Activated effector memory CD4-positive, alpha-beta T cell treated with anti-CD3 and anti-CD28 coated beads, Interleukin-2, amount 50 U/mL, for 16 hours (primary cell): ENCODE data around the gene ATP10A.

ENCODE experiments used
- DNase-seq: peaks from one replicate; pipeline ENCODE4 v3.0.0-alpha.2; 2020

Gene ATP10A

DNA sequence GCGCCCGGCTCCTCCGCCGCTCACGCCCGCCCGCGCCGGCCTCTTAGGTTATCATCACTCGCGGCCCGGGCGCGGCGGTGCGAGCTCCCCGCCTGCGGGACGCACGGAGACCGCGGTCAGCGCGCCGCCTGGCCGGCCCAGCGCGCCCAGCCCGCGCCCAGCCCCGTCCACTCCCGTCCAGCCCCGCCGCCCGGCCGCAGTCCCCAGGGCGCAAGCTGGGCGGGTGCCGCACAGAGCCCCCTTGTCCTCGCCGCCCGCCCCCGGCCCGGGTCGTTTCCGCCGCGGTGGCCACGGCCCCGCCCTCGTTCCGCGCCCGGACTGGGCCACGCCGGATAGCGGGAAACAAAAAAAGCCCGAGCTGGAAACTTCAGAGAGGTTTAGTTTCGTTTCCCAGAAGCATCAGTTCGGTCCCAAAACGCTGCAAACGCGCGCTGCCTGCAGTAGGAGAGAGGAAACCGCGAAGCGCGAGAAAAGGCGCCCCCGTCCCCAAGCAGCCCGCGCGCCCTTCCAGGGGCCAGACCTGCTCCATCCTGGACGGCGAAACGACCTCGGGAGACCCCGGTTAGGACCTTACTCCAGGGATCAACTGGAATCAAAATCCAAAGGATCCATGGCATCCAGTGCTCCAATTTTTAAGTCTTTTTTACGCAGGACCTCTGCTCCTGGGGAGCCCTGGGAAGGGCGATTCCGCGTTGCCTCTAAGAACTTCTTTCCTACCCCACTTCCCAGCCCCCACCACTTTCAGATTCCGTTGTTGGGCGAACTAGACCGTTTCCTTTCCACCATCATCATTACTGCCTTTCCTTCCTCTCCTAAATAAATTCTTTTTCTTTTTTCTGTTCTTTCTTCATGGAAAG lies at the start of gene ATP10A:
TSS of gene ATP10A (minus strand) at position 217 of the 857 bp plus-strand sequence. CDS start 231 bp downstream, outside the sequence.
- DNase-seq = peak; percentile 78

- no peak for DNase-seq
These were observed 48.9 kb upstream of the ATP10A start for GRCh38 chr15:25912035-25912434.

DNA sequence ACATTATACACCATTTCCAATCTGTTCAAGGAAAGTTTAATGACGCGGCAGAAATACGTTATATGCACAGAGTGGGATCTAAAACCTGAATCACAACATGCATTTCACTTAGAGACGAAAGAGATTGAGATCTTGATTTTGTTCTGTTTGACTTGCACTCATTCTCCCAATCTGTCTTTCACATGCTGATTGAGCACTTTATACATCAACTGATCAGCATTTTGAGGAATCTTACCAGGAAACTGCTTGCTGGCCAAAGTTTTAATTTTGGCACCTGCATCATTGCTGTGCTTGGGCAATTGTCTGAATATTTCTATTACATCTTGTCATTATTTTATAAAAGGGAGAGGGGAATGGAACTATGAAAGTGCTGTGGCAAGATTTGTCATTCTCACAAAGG lies 47.7 kb upstream of the ATP10A start:
- DNase-seq = no peak

- DNase-seq = no peak
These were observed 46.7 kb upstream of the ATP10A start for GRCh38 chr15:25909806-25910205.

- no peak for DNase-seq
These were observed 46.2 kb upstream of the ATP10A start for GRCh38 chr15:25909325-25909724.

DNA sequence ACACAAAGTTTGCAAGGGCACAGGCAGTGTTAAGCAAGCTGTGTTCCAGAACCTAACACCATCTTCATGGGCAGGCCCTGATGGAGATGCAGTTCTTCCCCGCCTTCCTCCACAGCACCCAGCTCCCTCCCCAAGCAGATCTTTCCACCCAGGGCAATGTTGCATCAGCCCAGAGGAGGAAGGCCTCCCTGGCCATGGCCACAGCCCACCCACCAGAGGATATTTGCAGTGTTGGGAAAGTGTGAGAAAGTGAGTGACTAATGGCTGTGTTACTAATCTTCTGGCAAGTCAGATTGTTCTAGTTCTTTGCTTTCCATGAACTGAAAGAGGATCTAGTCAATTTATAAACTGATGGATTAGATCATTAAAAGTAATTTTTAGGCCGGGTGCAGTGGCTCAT lies 42.0 kb upstream of the ATP10A start:
- DNase-seq = no peak

GRCh38 chr15:25903024-25903581 lies 40.0 kb upstream of the ATP10A start:
- DNase-seq = no peak

GRCh38 chr15:25901811-25902605 lies 38.9 kb upstream of the ATP10A start:
- no peak for DNase-seq

DNA sequence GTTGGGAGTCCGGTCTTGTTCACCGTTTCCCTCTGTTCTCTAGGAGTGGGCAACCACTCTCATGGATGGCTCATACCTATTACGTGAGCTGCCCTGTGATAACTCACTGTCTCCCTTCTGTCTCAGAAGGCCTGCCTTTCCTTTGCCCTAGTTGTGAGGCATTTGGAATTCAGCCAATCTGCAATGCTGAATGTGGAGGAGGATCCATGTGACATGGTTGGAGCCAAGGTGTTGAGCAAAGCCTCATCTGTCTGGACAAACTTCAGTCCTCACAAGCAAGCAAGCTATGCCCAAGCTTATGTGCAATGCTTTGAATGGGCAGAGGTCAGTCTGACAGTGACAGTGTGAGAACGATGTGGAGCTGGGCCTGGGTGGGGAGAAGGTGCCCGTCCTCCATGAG lies 37.8 kb upstream of the ATP10A start:
- no peak for DNase-seq

DNA sequence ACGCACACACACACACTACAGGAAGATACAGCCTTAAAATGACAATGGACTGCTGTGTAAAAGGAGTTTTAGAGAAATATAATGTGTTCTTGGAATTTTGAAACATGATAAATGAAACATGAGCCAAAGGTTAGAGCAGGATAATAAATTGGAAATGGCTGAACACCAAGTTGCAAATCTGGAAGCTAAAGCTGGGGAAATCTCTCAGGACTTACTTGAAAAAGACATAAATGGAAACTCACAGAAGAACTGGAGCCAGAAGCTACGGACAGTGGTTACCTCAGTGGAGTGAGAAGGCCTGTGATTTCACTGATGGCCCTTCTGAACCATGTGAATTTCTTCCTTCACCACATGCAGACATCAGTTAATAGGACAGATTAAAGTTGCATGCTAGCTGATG lies 37.3 kb upstream of the ATP10A start:
- DNase-seq = no peak

DNA sequence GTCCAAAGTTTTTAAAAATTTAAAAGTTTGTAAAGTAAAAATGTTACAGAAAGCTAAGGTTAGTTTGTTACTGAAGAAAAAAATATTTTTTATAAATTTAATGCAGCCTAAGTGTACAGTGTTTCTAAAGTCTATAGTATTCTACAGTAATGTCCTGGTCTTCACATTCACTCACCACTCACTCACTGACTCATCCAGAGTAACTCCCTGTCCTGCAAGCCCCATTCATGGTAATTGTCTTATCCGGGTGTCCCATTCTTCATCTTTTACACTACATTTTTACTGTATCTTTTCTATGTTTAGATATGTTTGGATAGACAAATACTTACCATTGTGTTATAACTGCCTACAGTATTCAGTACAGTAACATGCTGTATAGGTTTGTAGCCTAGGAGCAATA lies 36.7 kb upstream of the ATP10A start:
- DNase-seq = no peak

- DNase-seq = no peak
These were observed 34.5 kb upstream of the ATP10A start for GRCh38 chr15:25897658-25898057.

DNA sequence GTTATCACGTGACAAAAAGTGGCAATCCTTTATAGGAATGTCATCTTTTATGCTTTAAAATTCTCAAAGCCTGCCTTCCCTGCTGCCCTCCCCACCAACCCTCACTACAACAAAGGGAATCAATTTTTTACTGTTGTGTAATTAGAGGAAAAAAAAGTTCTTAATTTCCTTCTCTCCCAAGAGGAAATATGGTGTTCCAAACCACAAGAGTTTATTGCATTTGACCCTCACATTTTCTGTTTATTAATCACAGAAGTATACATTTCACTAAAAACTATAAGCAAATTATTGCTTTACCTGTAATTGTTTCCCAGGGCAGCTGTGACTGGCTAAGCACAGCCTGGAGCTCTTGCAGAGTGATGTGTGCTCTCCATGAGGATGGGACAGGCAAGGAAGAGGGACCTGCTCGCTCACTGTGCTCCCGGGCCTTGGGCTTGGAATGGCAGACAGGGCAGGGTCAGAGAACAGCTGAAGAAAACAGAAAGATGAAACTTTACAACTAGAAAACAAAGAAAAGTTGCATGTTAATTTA lies 31.3 kb upstream of the ATP10A start:
- no peak for DNase-seq

GRCh38 chr15:25893596-25893995 lies 30.5 kb upstream of the ATP10A start:
- DNase-seq = no peak

DNA sequence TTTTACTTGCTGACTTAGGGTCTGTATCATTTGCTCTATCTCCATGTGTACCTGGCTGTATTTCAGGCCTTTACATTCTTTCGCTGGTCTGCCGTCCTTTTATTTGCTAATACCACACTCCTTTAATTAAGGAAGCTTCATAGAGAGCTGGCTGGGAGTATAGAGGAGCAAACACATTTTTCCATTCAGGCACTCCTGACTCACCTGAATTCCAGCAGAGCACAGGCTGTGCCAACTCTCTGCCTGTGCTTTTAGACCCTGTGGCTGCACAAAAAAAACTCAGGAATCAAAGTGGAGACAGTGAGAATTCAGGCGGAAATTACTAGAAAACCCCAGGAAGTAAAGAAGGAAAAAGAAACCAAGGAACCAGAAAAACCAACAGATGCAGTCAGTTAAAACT lies 29.0 kb upstream of the ATP10A start:
- DNase-seq = no peak

GRCh38 chr15:25891081-25891480 lies 28.0 kb upstream of the ATP10A start:
- no peak for DNase-seq

- no peak for DNase-seq
These were observed 27.4 kb upstream of the ATP10A start for GRCh38 chr15:25890529-25890928.

GRCh38 chr15:25887870-25888269 lies 24.7 kb upstream of the ATP10A start:
- no peak for DNase-seq

DNA sequence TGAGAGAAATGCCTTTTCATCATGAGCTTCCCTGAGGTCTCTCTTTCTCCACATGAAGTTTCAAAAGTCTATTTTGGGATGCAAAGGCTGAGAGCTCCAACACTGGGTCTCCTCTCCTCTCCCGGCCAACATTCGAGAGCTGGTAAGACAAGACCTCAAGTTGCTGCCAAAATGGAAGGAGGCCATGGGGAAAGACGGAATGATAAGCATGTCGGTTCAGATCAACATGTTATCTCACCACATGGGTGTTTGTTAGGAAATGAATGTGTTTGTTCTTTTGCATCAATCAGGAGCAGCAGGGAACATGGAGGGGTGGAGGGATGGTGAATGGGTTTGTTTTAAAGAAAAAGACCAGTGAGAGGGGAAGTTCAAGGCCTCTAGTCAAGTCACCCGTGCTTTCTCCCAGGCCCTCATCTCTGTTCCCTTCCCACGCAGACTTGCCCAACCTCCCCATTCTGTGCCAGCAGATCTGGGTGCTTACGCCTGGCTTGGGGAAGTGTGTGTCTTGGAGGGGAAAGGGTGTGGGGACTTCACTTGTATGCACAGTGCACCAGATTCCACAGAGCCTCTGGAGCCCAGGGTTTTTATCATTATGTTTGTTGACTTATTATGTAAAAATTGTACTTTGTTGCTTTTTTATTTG lies 23.5 kb upstream of the ATP10A start:
- no peak for DNase-seq

- no peak for DNase-seq
These were observed 21.2 kb upstream of the ATP10A start for GRCh38 chr15:25884370-25884769.

DNA sequence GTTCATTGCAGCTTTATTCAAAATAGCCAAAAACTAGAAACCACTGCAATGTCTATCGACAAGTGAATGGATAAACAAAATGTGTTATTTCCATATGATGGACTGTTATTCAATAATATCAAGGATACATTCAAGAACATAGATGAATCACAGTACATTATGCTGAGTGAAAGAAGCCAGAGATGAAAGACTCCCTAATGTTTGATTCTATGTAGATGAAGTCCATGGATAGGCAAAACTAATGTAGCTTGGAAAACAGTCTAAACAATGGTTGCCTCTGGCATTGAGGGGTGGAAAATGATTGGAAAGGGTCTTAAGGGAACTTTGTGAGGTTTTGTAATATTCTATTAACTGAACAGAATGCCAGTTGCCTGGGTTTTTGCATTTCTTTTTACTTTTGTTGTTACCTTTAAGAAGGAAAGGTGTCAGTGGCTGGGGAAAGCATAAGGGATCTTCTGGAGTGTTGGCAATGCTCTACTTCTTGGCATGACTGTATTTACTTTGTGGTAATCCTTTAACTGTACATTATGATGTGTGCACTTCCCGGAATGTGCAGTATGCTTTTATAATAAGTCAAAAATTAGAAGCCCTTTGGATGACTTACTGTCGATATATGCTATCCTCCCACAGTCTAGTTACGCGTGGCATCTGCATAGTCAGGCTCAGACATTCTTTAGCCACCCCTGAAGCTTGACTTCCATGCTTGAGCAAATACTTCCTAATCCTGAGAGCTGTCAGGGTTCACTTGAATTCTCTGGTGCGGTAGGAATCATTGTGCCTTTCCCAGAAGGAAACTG lies 20.5 kb upstream of the ATP10A start:
- DNase-seq = no peak

DNA sequence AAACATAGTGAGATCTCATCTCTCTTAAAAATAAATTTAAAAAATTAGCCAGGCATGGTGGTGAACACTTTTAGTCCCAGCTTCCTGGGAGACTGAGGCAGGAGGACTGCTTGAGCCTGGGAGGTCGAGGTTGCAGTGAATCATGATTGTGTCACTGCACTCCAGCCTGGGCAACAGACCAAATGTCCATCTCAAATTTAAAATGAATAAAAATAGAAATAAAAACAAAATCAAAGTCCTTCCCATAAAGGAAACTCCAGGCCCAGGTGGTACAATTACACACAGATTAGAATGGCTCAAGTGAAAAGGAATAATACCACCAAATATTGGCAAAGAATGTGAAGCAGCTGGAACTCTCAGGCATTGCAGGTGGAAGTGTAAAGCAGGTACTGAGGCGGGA lies 19.3 kb upstream of the ATP10A start:
- no peak for DNase-seq
